Activated T-cell treated with anti-CD3 and anti-CD28 coated beads, Interleukin-2, amount 50 U/mL, for 24 hours (primary cell): Measurements from ENCODE around the gene LILRA1.
"Not testable (repeated sequence)": the region's sequence is repeated elsewhere in the genome, so short reads cannot be mapped to it uniquely, and the experiment has no call there.

ENCODE experiments used
- DNase-seq: peaks from one replicate; pipeline ENCODE4 v3.0.0-alpha.2; 2020
- H3K27ac Mint-ChIP-seq: 2 replicates; pipeline ENCODE4 v1.8.0; 2020; ENCODE audit warnings: mild to moderate bottlenecking, mixed read lengths
- H3K27me3 Mint-ChIP-seq: 2 replicates; pipeline ENCODE4 v1.8.0; 2020; ENCODE audit warnings: mixed read lengths
- H3K36me3 Mint-ChIP-seq: 2 replicates; pipeline ENCODE4 v1.8.0; 2020; ENCODE audit warnings: low read depth, mixed read lengths
- H3K4me1 Mint-ChIP-seq: 2 replicates; pipeline ENCODE4 v1.8.0; 2020; ENCODE audit warnings: low read depth, mixed read lengths
- H3K4me3 Mint-ChIP-seq: 2 replicates; pipeline ENCODE4 v1.8.0; 2020; ENCODE audit warnings: mild to moderate bottlenecking, moderate library complexity, mixed read lengths
- H3K9me3 Mint-ChIP-seq: 2 replicates; pipeline ENCODE4 v1.8.0; 2020; ENCODE audit warnings: mixed read lengths

The LILRA1 gene

GRCh38 chr19:54595680-54596436 lies 2.4 kb downstream of the LILRA1 start:
- not testable (repeated sequence) for H3K36me3 Mint-ChIP-seq, H3K4me3 Mint-ChIP-seq, DNase-seq, H3K27ac Mint-ChIP-seq, H3K9me3 Mint-ChIP-seq, H3K4me1 Mint-ChIP-seq
- H3K27me3 Mint-ChIP-seq: peaks cover 44% of the 10 kb centered on the region

- peaks cover 25% of the 10 kb centered on the region for H3K27me3 Mint-ChIP-seq
- no peak overlapping the region for H3K4me3 Mint-ChIP-seq
- no peaks in the 10 kb centered on the region for H3K4me1 Mint-ChIP-seq
- no peaks in the 10 kb centered on the region for H3K9me3 Mint-ChIP-seq
- no peak overlapping the region for H3K27ac Mint-ChIP-seq
- DNase-seq: no peak
- H3K36me3 Mint-ChIP-seq: no peaks in the 10 kb centered on the region
Measured at GRCh38 chr19:54600212-54600611, 6.8 kb downstream of the LILRA1 start.

GRCh38 chr19:54606230-54606629 lies 12.8 kb downstream of the LILRA1 start:
- Mint-ChIP-seq H3K4me1 (no peaks in the 10 kb centered on the region), H3K4me3 (no peak overlapping the region), H3K27ac (no peak overlapping the region), H3K27me3 (peaks cover 41% of the 10 kb centered on the region), H3K36me3 (no peaks in the 10 kb centered on the region), H3K9me3 (no peaks in the 10 kb centered on the region)
- no peak for DNase-seq

- no peak overlapping the region for H3K4me3 Mint-ChIP-seq
- no peaks in the 10 kb centered on the region for H3K4me1 Mint-ChIP-seq
- H3K27me3 Mint-ChIP-seq: peaks cover 39% of the 10 kb centered on the region
- H3K36me3 Mint-ChIP-seq: no peaks in the 10 kb centered on the region
- H3K9me3 Mint-ChIP-seq: no peaks in the 10 kb centered on the region
- no peak overlapping the region for H3K27ac Mint-ChIP-seq
- no peak for DNase-seq
Measured at GRCh38 chr19:54606891-54607784, 13.7 kb downstream of the LILRA1 start.

GRCh38 chr19:54607785-54608150 lies 14.3 kb downstream of the LILRA1 start:
- H3K27me3 Mint-ChIP-seq: peaks cover 39% of the 10 kb centered on the region
- DNase-seq: no peak
- H3K9me3 Mint-ChIP-seq: no peaks in the 10 kb centered on the region
- no peak overlapping the region for H3K4me3 Mint-ChIP-seq
- H3K36me3 Mint-ChIP-seq: no peaks in the 10 kb centered on the region
- H3K4me1 Mint-ChIP-seq: no peaks in the 10 kb centered on the region
- H3K27ac Mint-ChIP-seq: no peak overlapping the region

GRCh38 chr19:54608205-54608604 lies 14.8 kb downstream of the LILRA1 start:
- no peak overlapping the region for H3K27ac Mint-ChIP-seq
- no peaks in the 10 kb centered on the region for H3K4me1 Mint-ChIP-seq
- no peaks in the 10 kb centered on the region for H3K9me3 Mint-ChIP-seq
- H3K4me3 Mint-ChIP-seq: no peak overlapping the region
- peaks cover 39% of the 10 kb centered on the region for H3K27me3 Mint-ChIP-seq
- no peak for DNase-seq
- no peaks in the 10 kb centered on the region for H3K36me3 Mint-ChIP-seq

GRCh38 chr19:54608792-54609191 lies 15.4 kb downstream of the LILRA1 start:
- no peak overlapping the region for H3K27ac Mint-ChIP-seq
- peaks cover 42% of the 10 kb centered on the region for H3K27me3 Mint-ChIP-seq
- H3K4me3 Mint-ChIP-seq: no peak overlapping the region
- H3K4me1 Mint-ChIP-seq: no peaks in the 10 kb centered on the region
- no peaks in the 10 kb centered on the region for H3K36me3 Mint-ChIP-seq
- DNase-seq: no peak
- H3K9me3 Mint-ChIP-seq: peaks cover 3% of the 10 kb centered on the region

GRCh38 chr19:54609356-54609791 lies 15.9 kb downstream of the LILRA1 start:
- Mint-ChIP-seq H3K27ac (no peak overlapping the region), H3K27me3 (peaks cover 41% of the 10 kb centered on the region), H3K4me3 (no peak overlapping the region)

GRCh38 chr19:54612428-54612827 lies 19.0 kb downstream of the LILRA1 start:
- Mint-ChIP-seq H3K27me3 (peaks cover 16% of the 10 kb centered on the region), H3K4me3 (no peak overlapping the region), H3K9me3 (peaks cover 7% of the 10 kb centered on the region), H3K27ac (no peak overlapping the region), H3K4me1 (no peaks in the 10 kb centered on the region), H3K36me3 (no peaks in the 10 kb centered on the region)
- no peak for DNase-seq

More at GRCh38 chr19:54609356-54609791, 15.9 kb downstream of the LILRA1 start:
- no peaks in the 10 kb centered on the region for H3K4me1 Mint-ChIP-seq
- no peaks in the 10 kb centered on the region for H3K36me3 Mint-ChIP-seq
- H3K9me3 Mint-ChIP-seq: peaks cover 4% of the 10 kb centered on the region
- DNase-seq: no peak

GRCh38 chr19:54614726-54615125 lies 21.3 kb downstream of the LILRA1 start:
- H3K36me3 Mint-ChIP-seq: no peaks in the 10 kb centered on the region
- no peaks in the 10 kb centered on the region for H3K4me1 Mint-ChIP-seq
- no peak overlapping the region for H3K27ac Mint-ChIP-seq
- peaks cover 6% of the 10 kb centered on the region for H3K27me3 Mint-ChIP-seq
- peaks cover 7% of the 10 kb centered on the region for H3K9me3 Mint-ChIP-seq
- no peak overlapping the region for H3K4me3 Mint-ChIP-seq
- DNase-seq: no peak

GRCh38 chr19:54616057-54616456 lies 22.6 kb downstream of the LILRA1 start:
- no peak overlapping the region for H3K27ac Mint-ChIP-seq
- H3K4me3 Mint-ChIP-seq: no peak overlapping the region
- H3K36me3 Mint-ChIP-seq: no peaks in the 10 kb centered on the region
- H3K9me3 Mint-ChIP-seq: peaks cover 7% of the 10 kb centered on the region
- no peaks in the 10 kb centered on the region for H3K4me1 Mint-ChIP-seq
- peaks cover 4% of the 10 kb centered on the region for H3K27me3 Mint-ChIP-seq
- DNase-seq: no peak

- H3K36me3 Mint-ChIP-seq: no peaks in the 10 kb centered on the region
- H3K4me1 Mint-ChIP-seq: no peaks in the 10 kb centered on the region
- H3K27me3 Mint-ChIP-seq: peaks cover 4% of the 10 kb centered on the region
- H3K9me3 Mint-ChIP-seq: peaks cover 7% of the 10 kb centered on the region
- no peak overlapping the region for H3K27ac Mint-ChIP-seq
- no peak overlapping the region for H3K4me3 Mint-ChIP-seq
- no peak for DNase-seq
Measured at GRCh38 chr19:54616821-54617560, 23.6 kb downstream of the LILRA1 start.

- H3K36me3 Mint-ChIP-seq: no peaks in the 10 kb centered on the region
- H3K4me1 Mint-ChIP-seq: no peaks in the 10 kb centered on the region
- peaks cover 4% of the 10 kb centered on the region for H3K27me3 Mint-ChIP-seq
- no peak overlapping the region for H3K27ac Mint-ChIP-seq
- H3K9me3 Mint-ChIP-seq: no peaks in the 10 kb centered on the region
- no peak for DNase-seq
- H3K4me3 Mint-ChIP-seq: no peak overlapping the region
Measured at GRCh38 chr19:54620464-54620863, 27.0 kb downstream of the LILRA1 start.

- no peaks in the 10 kb centered on the region for H3K9me3 Mint-ChIP-seq
- H3K27me3 Mint-ChIP-seq: peaks cover 21% of the 10 kb centered on the region
- DNase-seq: no peak
- no peak overlapping the region for H3K4me3 Mint-ChIP-seq
- H3K36me3 Mint-ChIP-seq: no peaks in the 10 kb centered on the region
- H3K4me1 Mint-ChIP-seq: no peaks in the 10 kb centered on the region
- no peak overlapping the region for H3K27ac Mint-ChIP-seq
Measured at GRCh38 chr19:54622431-54622830, 29.0 kb downstream of the LILRA1 start.
